ENCODE results near the gene OGDHL. TPM values are rescaled to one million over a fixed set of nuclear protein-coding genes. Genes with fewer than 3 reads are reported as not detected.

OGDHL gene
- total RNA-seq, 1 experiment from 2014 or later = 2.6 TPM

DNA sequence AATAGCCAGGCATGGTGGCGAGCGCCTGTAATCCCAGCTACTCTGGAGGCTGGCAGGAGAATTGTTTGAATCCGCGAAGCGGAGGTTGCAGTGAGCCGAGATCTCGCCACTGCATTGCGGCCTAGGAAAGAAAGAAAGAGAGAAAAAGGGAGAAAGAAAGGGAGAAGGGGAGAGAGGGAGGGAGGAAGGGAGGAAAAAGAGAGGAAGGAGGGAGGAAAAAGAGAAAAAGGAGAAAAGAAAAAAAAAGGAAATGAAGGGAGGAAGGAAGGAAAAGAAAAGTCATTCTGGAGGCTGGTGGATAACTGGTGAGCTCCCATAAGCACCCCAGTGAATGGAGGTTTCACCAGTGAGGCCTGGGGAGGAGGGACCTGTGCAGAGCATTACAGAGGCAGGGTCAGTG is 7.6 kb upstream of the OGDHL start:
- Histone ChIP-seq H3K79me2 (ENCODE audit: low read length) (no peaks in the 10 kb centered on the region), H3K4me1 (ENCODE audit: insufficient read depth, low read length) (no peaks in the 10 kb centered on the region), H3K4me2 (ENCODE audit: low read length) (no peak overlapping the region), H3K27ac (ENCODE audit: low read length) (no peak overlapping the region), H3F3A (ENCODE audit: low read length, unreplicated experiment) (no peaks in the 10 kb centered on the region), H3K27me3 (ENCODE audit: low read length) (peaks cover 66% of the 10 kb centered on the region), H4K20me1 (ENCODE audit: low read length) (no peaks in the 10 kb centered on the region), H3K4me3 (ENCODE audit: low read length) (no peak overlapping the region), H3K36me3 (ENCODE audit: low read depth, low read length) (no peaks in the 10 kb centered on the region), H2AFZ (ENCODE audit: low read length) (no peak overlapping the region), H3K9ac (ENCODE audit: low read length) (no peak overlapping the region), H3K9me3 (ENCODE audit: low read length) (peaks cover 4% of the 10 kb centered on the region; the same call in 1 of the 2 replicates), H3K9me2 (replicated peaks; ENCODE audit: low read length) (no peaks in the 10 kb centered on the region)
- no peak for ATAC-seq
- CTCF ChIA-PET = interaction anchor here (0.7 kb wide), 1 partner anchor 177 kb away, joined by 3 read pairs; no protein-coding TSS in a partner anchor
- DNase-seq = no peak
- intact Hi-C loops (cut with micrococcal nuclease) = no loop called here
- BruUV-seq (replicated peaks) = no TSS peak
- POLR2A ChIA-PET (ENCODE audit: unreplicated experiment) = no interaction called here
- TF ChIP-seq, protein P1, sequence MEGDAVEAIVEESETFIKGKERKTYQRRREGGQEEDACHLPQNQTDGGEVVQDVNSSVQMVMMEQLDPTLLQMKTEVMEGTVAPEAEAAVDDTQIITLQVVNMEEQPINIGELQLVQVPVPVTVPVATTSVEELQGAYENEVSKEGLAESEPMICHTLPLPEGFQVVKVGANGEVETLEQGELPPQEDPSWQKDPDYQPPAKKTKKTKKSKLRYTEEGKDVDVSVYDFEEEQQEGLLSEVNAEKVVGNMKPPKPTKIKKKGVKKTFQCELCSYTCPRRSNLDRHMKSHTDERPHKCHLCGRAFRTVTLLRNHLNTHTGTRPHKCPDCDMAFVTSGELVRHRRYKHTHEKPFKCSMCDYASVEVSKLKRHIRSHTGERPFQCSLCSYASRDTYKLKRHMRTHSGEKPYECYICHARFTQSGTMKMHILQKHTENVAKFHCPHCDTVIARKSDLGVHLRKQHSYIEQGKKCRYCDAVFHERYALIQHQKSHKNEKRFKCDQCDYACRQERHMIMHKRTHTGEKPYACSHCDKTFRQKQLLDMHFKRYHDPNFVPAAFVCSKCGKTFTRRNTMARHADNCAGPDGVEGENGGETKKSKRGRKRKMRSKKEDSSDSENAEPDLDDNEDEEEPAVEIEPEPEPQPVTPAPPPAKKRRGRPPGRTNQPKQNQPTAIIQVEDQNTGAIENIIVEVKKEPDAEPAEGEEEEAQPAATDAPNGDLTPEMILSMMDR (conservative IDR thresholded peaks at IDR 0.05; ENCODE audit: low read depth, low read length) = no peak
- TF ChIP-seq EZH2phosphoT487 (IDR thresholded peaks at IDR 0.05; ENCODE audit: borderline replicate concordance, low read length) = no peak
- no peak for TF ChIP-seq EZH2 (IDR thresholded peaks at IDR 0.05; ENCODE audit: low read length, unreplicated experiment)

DNA sequence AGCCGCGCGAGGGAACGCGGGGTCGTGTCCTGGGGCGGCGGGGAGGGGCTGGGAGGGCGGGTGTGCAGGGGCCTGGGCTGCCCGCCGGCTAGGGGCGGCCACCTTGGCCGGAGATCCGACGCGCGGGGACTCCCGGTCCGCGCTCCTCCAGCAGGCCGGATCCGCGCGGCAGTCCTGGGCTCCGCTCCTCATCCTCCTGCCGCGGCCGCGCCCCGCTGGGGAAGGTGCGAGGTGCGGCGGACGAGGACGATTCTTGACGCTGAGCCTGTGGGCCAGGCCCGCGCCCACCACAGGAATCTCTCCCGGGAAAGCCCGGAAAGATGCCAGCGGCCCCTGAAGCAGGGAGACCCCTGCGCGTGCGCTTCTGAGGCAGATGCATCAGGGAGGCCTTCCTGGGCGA is 6.6 kb upstream of the OGDHL start:
- H3K27ac ChIP-seq (ENCODE audit: low read length) = no peak overlapping the region
- no peaks in the 10 kb centered on the region for H3K9me2 ChIP-seq (replicated peaks; ENCODE audit: low read length)
- H3K4me2 ChIP-seq (ENCODE audit: low read length) = no peak overlapping the region
- H3F3A ChIP-seq (ENCODE audit: low read length, unreplicated experiment) = no peaks in the 10 kb centered on the region
- H3K9ac ChIP-seq (ENCODE audit: low read length) = no peak overlapping the region
- H3K9me3 ChIP-seq (ENCODE audit: low read length) = peaks cover 4% of the 10 kb centered on the region; the same call in 1 of the 2 replicates
- no peaks in the 10 kb centered on the region for H3K4me1 ChIP-seq (ENCODE audit: insufficient read depth, low read length)
- intact Hi-C loops (cut with micrococcal nuclease) = no loop called here
- no peak for ATAC-seq
- H4K20me1 ChIP-seq (ENCODE audit: low read length) = no peaks in the 10 kb centered on the region
- peaks cover 68% of the 10 kb centered on the region for H3K27me3 ChIP-seq (ENCODE audit: low read length)
- no TSS peak for BruUV-seq (replicated peaks)
- POLR2A ChIA-PET (ENCODE audit: unreplicated experiment) = no interaction called here
- TF ChIP-seq, protein P1 (conservative IDR thresholded peaks at IDR 0.05; ENCODE audit: low read depth, low read length) = no peak
- TF ChIP-seq EZH2 (IDR thresholded peaks at IDR 0.05; ENCODE audit: low read length, unreplicated experiment) (no peak), EZH2phosphoT487 (IDR thresholded peaks at IDR 0.05; ENCODE audit: borderline replicate concordance, low read length) (no peak)
- no peak for DNase-seq
- CTCF ChIA-PET = no interaction called here
- H3K36me3 ChIP-seq (ENCODE audit: low read depth, low read length) = no peaks in the 10 kb centered on the region
- no peak overlapping the region for H2AFZ ChIP-seq (ENCODE audit: low read length)
- no peak overlapping the region for H3K4me3 ChIP-seq (ENCODE audit: low read length)
- no peaks in the 10 kb centered on the region for H3K79me2 ChIP-seq (ENCODE audit: low read length)

DNA sequence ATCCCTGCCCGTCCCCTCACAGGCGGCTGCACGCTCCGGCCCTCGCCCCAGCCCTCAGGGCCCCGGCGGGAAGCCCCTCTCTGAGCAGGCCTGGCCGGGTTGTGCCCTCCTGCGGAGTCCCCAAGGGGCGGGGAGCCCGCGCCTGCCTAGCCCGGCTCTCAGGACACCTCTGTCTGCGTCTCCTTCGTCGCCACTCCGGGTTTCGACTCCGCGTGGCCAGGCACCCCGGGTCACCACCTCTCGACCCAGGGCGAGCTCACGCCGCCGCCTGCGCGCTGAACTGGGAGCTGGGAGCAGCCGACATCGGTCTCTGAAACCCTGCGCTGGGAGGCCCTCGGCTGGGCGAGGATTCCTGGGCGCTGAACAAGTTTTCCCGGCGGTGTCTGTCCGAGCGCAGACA is 6.2 kb upstream of the OGDHL start:
- H3K79me2 ChIP-seq (ENCODE audit: low read length) = no peaks in the 10 kb centered on the region
- CTCF ChIA-PET = no interaction called here
- H4K20me1 ChIP-seq (ENCODE audit: low read length) = no peaks in the 10 kb centered on the region
- no peak overlapping the region for H3K4me2 ChIP-seq (ENCODE audit: low read length)
- peaks cover 71% of the 10 kb centered on the region for H3K27me3 ChIP-seq (ENCODE audit: low read length)
- no peak overlapping the region for H2AFZ ChIP-seq (ENCODE audit: low read length)
- no peaks in the 10 kb centered on the region for H3F3A ChIP-seq (ENCODE audit: low read length, unreplicated experiment)
- H3K9ac ChIP-seq (ENCODE audit: low read length) = no peak overlapping the region
- H3K27ac ChIP-seq (ENCODE audit: low read length) = no peak overlapping the region
- H3K36me3 ChIP-seq (ENCODE audit: low read depth, low read length) = no peaks in the 10 kb centered on the region
- H3K9me2 ChIP-seq (replicated peaks; ENCODE audit: low read length) = no peaks in the 10 kb centered on the region
- H3K9me3 ChIP-seq (ENCODE audit: low read length) = peaks cover 4% of the 10 kb centered on the region; the same call in 1 of the 2 replicates
- H3K4me3 ChIP-seq (ENCODE audit: low read length) = no peak overlapping the region
- POLR2A ChIA-PET (ENCODE audit: unreplicated experiment) = no interaction called here
- no TSS peak for BruUV-seq (replicated peaks)
- ATAC-seq (no peak), DNase-seq (no peak)
- TF ChIP-seq, protein P1 (conservative IDR thresholded peaks at IDR 0.05; ENCODE audit: low read depth, low read length) = no peak
- TF ChIP-seq EZH2 (IDR thresholded peaks at IDR 0.05; ENCODE audit: low read length, unreplicated experiment) (no peak), EZH2phosphoT487 (IDR thresholded peaks at IDR 0.05; ENCODE audit: borderline replicate concordance, low read length) (no peak)
- no peaks in the 10 kb centered on the region for H3K4me1 ChIP-seq (ENCODE audit: insufficient read depth, low read length)
- intact Hi-C loops (cut with micrococcal nuclease) = no loop called here
